Activated naive CD8-positive, alpha-beta T cell (primary cell): ENCODE results near the gene MMP7.

ENCODE experiments used
- H3K27ac Mint-ChIP-seq: one replicate; pipeline ENCODE4 v1.8.0; 2021; ENCODE audit warnings: mixed read lengths
- H3K27me3 Mint-ChIP-seq: one replicate; pipeline ENCODE4 v1.8.0; 2021; ENCODE audit warnings: mixed read lengths
- H3K36me3 Mint-ChIP-seq: one replicate; pipeline ENCODE4 v1.8.0; 2021; ENCODE audit warnings: mixed read lengths
- H3K4me1 Mint-ChIP-seq: one replicate; pipeline ENCODE4 v1.8.0; 2021; ENCODE audit warnings: low read depth, mixed read lengths
- H3K4me3 Mint-ChIP-seq: one replicate; pipeline ENCODE4 v1.8.0; 2021; ENCODE audit warnings: mild to moderate bottlenecking, mixed read lengths
- H3K9me3 Mint-ChIP-seq: one replicate; pipeline ENCODE4 v1.8.0; 2021; ENCODE audit warnings: low read depth, mixed read lengths

The MMP7 gene, protein sequence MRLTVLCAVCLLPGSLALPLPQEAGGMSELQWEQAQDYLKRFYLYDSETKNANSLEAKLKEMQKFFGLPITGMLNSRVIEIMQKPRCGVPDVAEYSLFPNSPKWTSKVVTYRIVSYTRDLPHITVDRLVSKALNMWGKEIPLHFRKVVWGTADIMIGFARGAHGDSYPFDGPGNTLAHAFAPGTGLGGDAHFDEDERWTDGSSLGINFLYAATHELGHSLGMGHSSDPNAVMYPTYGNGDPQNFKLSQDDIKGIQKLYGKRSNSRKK

DNA sequence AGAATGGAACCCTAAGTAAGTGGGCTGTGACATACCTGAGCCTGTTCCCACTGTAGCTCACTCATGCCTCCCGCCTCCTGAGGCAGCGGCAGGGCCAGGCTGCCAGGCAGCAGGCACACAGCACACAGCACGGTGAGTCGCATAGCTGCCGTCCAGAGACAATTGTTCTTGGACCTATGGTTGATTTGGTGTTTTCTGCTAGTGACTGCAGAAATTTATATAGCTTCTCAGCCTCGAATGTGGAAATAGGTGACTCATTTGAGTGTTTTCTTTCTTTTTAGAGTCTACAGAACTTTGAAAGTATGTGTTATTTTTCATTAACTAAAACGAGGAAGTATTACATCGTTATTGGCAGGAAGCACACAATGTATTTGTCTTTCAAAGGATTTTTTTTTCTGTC is at the start of gene MMP7:
Gene MMP7 (minus strand): TSS at position 190 of the 400 bp plus-strand sequence. CDS start 47 bp downstream, at position 143.
- H3K36me3 Mint-ChIP-seq, result no peaks in the 10 kb centered on the region

DNA sequence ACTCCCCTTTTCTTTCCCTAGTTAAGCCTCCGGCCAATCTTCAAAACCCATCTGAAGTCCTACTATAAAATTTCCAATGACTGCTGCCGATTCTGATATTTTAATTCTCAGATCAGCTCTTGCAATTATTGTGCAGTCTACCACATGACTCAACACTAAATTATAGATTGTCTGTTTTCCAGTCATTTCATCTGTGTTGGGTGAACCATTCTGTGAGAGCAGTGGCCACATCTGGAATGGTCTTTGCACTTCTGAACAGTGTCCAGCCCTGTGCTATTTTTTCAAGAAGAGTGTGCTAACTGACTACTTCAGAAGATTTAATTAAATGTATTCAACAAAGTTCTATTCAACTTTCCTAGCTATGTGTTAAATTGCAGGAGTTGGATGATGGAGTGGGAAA is 47.2 kb upstream of the MMP7 start:
- no peaks in the 10 kb centered on the region for H3K36me3 Mint-ChIP-seq
- H3K4me3 Mint-ChIP-seq, result no peak overlapping the region
- H3K27ac Mint-ChIP-seq, result no peak overlapping the region
- H3K4me1 Mint-ChIP-seq, result peaks cover 31% of the 10 kb centered on the region
- H3K9me3 Mint-ChIP-seq, result peaks cover 12% of the 10 kb centered on the region
- H3K27me3 Mint-ChIP-seq, result no peaks in the 10 kb centered on the region

More for the DNA sequence above, at the start of gene MMP7:
- H3K4me1 Mint-ChIP-seq, result peaks cover 9% of the 10 kb centered on the region
- peaks cover 7% of the 10 kb centered on the region for H3K27me3 Mint-ChIP-seq
- no peak within 1 kb of the TSS for H3K27ac Mint-ChIP-seq
- peak within 1 kb of the TSS; percentile 4 for H3K4me3 Mint-ChIP-seq
- H3K9me3 Mint-ChIP-seq, result no peaks in the 10 kb centered on the region

DNA sequence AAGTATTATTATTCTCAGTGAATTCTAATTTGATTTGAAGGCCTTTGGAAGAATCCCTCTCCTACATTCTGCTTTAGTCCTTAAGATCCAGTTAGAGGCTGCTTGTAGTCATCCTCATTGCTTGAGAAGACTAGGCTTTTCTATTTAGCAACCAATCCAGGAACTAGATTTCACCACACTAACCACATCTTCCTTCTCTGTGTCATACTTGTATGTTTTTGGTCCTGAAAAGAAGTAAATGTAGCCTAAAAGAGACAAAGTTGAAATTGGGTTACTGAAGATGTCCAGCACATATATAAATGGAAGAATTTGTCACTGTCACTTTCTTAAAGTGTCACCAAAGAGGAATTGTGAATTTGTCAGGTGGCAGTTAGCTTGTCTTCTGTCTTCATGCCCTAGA is 46.6 kb upstream of the MMP7 start:
- Mint-ChIP-seq H3K4me1 (peaks cover 31% of the 10 kb centered on the region), H3K36me3 (no peaks in the 10 kb centered on the region), H3K27ac (no peak overlapping the region), H3K4me3 (no peak overlapping the region), H3K27me3 (no peaks in the 10 kb centered on the region), H3K9me3 (peaks cover 13% of the 10 kb centered on the region)

DNA sequence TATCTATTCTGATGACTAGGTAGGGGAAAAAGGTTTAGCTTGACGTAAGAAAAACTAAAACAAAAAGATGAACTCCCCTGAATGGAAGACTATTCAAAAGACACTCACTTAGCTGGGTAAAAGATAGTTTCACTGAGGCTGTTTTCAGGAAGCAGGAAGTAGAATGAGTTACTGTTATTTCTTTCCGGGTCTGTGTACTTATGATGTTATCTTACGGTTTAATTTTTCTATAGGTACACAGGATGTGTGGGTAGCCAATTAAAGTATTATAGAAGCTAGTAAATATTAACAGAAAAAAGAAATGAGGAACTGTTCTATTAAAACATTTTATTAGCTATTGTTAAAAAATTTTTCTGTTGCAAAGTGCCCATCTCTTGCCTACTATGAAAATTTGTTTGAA is 45.8 kb upstream of the MMP7 start:
- H3K27me3 Mint-ChIP-seq, result no peaks in the 10 kb centered on the region
- peaks cover 17% of the 10 kb centered on the region for H3K9me3 Mint-ChIP-seq
- H3K4me3 Mint-ChIP-seq, result peak overlapping the region; percentile 12
- H3K4me1 Mint-ChIP-seq, result peaks cover 31% of the 10 kb centered on the region
- H3K36me3 Mint-ChIP-seq, result no peaks in the 10 kb centered on the region
- peak overlapping the region; percentile 62 for H3K27ac Mint-ChIP-seq

DNA sequence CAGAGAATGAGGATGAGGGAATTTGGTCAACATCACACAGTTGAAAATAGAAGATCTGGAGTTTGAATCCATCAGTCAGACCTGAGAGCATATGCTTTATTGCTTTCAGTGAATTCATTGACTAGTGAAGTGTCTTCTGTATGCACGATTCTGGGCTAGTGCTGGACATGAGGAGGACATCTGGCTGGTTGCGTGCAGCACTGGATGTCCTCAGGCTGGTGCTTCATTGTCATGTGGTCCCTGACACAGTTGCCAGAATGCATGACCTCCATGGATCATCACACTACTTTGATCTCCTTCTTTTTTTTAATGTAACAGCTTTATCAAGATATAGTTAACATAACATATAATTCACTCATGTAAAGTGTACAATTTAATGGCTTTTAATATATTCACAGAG is 44.5 kb upstream of the MMP7 start:
- Mint-ChIP-seq H3K36me3 (peaks cover 2% of the 10 kb centered on the region), H3K4me1 (peaks cover 25% of the 10 kb centered on the region), H3K27ac (no peak overlapping the region), H3K9me3 (peaks cover 17% of the 10 kb centered on the region), H3K27me3 (no peaks in the 10 kb centered on the region), H3K4me3 (no peak overlapping the region)

DNA sequence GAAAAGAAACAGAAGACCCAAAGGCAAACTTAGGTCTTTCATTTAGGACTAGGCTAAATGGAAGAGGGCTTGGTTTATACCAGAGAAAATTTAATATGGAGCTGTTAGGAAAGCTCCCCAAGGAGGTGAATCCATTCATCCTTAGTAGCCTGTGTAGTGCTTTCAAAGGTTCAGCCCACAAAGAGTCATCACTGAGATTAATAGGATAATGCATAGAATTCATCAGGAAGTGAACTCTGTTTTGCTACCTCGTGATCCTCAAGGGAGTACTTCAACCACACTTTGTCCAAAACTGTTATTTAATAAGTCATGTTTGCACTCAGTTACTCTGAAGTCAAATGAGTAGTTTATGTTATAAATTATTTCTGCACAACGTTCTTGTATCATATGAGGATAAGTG is 43.3 kb upstream of the MMP7 start:
- no peaks in the 10 kb centered on the region for H3K27me3 Mint-ChIP-seq
- no peak overlapping the region for H3K4me3 Mint-ChIP-seq
- peaks cover 24% of the 10 kb centered on the region for H3K4me1 Mint-ChIP-seq
- peaks cover 21% of the 10 kb centered on the region for H3K9me3 Mint-ChIP-seq
- H3K36me3 Mint-ChIP-seq, result peaks cover 7% of the 10 kb centered on the region
- H3K27ac Mint-ChIP-seq, result no peak overlapping the region

DNA sequence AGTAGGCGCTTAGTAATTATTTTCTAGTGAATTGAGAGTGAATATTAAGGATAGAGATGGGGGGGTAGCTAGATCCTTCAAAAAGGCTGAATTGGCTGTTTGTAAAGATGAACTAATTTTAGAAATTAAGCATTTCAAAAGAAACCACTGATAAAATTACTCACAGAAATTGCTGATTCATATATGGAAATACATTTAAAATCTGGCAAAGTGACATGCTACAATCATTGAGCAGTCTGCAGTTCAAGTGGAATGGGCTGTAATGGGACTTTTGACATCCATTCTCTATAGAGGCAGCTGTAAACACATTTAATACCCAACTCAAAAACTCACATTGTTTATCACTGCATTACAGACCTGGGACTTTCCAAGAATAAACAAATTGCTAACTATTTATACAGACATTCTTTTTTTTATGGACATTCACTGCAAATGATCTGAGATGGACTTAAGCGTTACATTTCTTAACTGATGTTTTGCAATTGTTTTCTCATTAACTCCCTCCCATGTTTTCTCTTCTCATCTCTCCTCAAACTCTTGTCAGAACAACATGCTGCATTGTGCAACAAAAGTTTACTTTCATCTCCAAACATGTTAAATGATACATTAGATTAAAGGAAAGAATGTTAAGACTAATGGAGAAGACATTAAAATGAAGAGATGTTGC is 42.1 kb upstream of the MMP7 start:
- H3K4me1 Mint-ChIP-seq, result peaks cover 22% of the 10 kb centered on the region

DNA sequence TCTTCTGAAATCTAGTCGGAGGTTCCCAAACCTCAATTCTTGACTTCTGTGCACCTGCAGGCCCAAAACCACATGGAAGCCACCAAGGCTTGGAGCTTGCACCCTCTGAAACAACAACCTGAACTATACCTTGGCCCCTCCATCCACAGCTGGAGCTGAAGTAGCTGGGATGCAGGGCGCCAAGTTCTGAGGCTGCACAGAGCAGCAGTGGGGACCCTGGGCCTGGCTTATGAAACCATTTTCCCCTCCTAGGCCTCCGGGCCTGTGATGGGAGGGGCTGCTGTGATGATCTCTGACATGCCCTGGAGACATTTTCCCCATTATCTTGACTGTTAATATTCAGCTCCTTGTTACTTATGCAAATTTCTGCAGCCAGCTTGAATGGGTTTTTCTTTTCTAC is 38.3 kb upstream of the MMP7 start:
- Mint-ChIP-seq H3K27me3 (no peaks in the 10 kb centered on the region), H3K4me1 (peaks cover 4% of the 10 kb centered on the region), H3K27ac (no peak overlapping the region), H3K9me3 (peaks cover 16% of the 10 kb centered on the region), H3K4me3 (no peak overlapping the region), H3K36me3 (peaks cover 19% of the 10 kb centered on the region)

More for the DNA sequence above, 42.1 kb upstream of the MMP7 start:
- Mint-ChIP-seq H3K36me3 (peaks cover 11% of the 10 kb centered on the region), H3K27me3 (no peaks in the 10 kb centered on the region), H3K4me3 (no peak overlapping the region), H3K9me3 (peaks cover 27% of the 10 kb centered on the region), H3K27ac (no peak overlapping the region)

DNA sequence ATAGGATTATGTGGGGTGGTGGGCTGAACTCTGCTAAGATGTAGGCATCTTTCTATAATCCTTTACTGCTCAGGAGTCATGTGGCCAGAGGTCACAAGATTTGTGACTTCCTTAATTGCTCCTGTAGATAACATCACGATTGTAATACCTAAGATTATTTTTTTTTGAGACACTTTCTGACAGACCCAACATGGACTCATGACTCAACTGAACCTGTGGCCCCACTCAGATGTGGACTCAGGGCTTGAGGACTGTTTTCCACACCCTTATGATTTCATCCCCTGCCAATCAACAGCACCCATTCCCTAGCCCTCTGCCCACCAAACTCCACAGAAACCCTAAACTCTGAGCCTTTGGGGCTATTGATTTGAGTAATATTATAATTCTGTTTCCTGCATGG is 35.6 kb upstream of the MMP7 start:
- Mint-ChIP-seq H3K4me1 (peaks cover 24% of the 10 kb centered on the region), H3K9me3 (peaks cover 11% of the 10 kb centered on the region), H3K27ac (no peak overlapping the region), H3K36me3 (peaks cover 19% of the 10 kb centered on the region), H3K27me3 (no peaks in the 10 kb centered on the region), H3K4me3 (no peak overlapping the region)

DNA sequence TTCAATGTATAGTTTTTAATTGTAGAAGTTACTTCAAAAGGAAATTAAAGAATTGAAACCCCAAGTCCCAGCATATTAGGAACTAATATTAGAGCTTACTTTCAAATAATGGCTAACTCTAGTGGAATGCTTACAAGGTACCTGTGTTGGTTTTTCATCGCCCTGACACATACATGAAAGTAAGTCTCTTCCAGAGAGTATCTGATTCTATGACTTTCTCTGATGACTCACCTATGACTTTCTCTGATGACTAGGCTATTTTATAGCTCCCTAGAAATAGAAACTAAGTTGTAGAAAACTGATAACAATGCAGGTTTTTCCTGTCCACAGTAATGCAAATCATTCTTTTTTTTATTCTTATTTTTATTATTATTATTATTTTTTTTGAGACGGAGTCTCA is 33.6 kb upstream of the MMP7 start:
- H3K27ac Mint-ChIP-seq, result no peak overlapping the region

DNA sequence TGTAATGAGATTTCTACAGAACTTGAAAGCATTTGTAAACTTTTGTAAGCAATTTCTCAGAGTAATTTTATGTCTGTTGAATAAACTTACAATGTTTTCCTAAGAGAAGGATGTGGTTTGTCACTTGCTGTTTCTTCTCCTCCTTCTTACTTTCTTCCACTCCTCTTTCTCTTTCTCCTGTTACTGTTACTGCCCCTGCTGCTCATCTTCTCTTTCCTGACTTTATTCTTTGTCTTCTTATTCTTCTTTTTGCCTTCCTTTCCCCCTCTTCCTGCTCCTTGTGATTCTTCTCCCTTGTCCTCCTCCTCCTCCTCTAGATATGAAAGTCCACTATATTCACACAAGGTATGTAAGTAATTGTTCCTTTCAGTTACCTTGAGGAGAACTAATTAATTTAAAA is 31.1 kb upstream of the MMP7 start:
- no peaks in the 10 kb centered on the region for H3K9me3 Mint-ChIP-seq
- no peaks in the 10 kb centered on the region for H3K27me3 Mint-ChIP-seq
- peaks cover 44% of the 10 kb centered on the region for H3K4me1 Mint-ChIP-seq
- peak overlapping the region; percentile 25 for H3K27ac Mint-ChIP-seq
- H3K4me3 Mint-ChIP-seq, result no peak overlapping the region
- H3K36me3 Mint-ChIP-seq, result peaks cover 4% of the 10 kb centered on the region

More for the DNA sequence above, 33.6 kb upstream of the MMP7 start:
- Mint-ChIP-seq H3K4me3 (no peak overlapping the region), H3K27me3 (no peaks in the 10 kb centered on the region), H3K9me3 (peaks cover 7% of the 10 kb centered on the region), H3K4me1 (peaks cover 42% of the 10 kb centered on the region), H3K36me3 (peaks cover 13% of the 10 kb centered on the region)

DNA sequence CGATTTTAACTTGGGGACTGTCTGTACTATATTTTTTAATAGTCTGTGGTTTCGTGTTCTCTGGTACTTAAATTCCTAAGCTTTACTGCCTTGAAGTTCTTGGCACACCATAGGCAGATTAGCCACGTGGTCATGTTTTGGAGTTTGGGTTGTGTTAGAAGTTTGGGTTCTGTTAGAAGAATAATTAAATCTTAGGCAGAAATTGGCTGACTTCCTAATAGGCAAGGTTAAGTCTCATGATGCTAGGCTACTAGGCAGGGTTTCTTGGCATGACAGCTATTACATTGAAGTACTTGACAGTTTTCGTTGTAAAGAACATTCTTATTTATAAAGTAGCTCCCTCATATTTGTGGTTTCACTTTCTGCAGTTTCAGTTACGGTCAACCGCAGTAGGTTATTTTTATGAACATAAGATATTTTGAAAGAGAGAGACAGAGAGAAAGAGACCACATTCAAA is 30.0 kb upstream of the MMP7 start:
- no peaks in the 10 kb centered on the region for H3K36me3 Mint-ChIP-seq
- H3K9me3 Mint-ChIP-seq, result no peaks in the 10 kb centered on the region
- H3K27me3 Mint-ChIP-seq, result no peaks in the 10 kb centered on the region
- H3K4me1 Mint-ChIP-seq, result peaks cover 44% of the 10 kb centered on the region
- H3K4me3 Mint-ChIP-seq, result peak overlapping the region; percentile 82
- peak overlapping the region; percentile 94 for H3K27ac Mint-ChIP-seq

DNA sequence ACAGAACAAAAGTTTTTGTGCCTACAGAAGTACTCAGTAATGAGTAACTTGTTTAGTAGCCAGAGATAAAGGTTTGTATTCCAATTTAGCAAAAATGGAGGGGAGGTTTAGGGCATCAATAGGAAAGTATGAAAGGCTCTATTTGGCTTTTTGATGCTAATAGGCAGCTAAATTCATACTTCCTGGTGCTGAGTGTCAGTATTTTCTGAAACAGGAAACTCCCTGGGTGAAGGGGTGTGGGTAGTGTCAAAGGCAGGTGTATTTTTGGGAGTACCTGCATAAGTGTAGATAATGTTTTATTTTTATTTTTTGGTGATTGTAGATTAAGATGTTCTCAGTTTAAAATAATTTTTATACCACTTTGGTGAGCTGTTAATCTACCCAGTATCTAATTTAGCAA is 29.3 kb upstream of the MMP7 start:
- Mint-ChIP-seq H3K36me3 (no peaks in the 10 kb centered on the region), H3K27me3 (no peaks in the 10 kb centered on the region), H3K27ac (peak overlapping the region; percentile 94), H3K4me3 (peak overlapping the region; percentile 38), H3K4me1 (peaks cover 44% of the 10 kb centered on the region), H3K9me3 (no peaks in the 10 kb centered on the region)

DNA sequence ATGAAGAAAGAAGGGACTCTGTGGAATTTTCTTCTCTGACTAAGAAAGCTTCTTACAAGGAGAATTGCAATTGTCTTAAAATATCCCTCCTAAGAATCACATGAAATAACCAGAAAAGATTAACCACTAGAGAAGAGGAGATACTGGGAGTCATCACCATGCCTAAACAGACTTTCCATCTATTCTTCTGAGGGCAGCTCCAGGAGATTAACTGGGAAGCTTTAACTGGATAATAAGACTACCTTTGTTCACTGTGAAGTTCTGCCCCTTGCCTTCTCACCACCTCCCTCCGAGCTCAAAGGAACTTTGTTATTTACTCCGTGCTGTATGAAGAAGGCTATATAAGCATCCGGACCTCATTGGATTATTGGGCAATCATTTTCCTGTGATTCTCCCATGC is 24.5 kb upstream of the MMP7 start:
- Mint-ChIP-seq H3K9me3 (no peaks in the 10 kb centered on the region), H3K36me3 (no peaks in the 10 kb centered on the region), H3K27me3 (no peaks in the 10 kb centered on the region), H3K27ac (no peak overlapping the region), H3K4me3 (no peak overlapping the region), H3K4me1 (peaks cover 12% of the 10 kb centered on the region)

DNA sequence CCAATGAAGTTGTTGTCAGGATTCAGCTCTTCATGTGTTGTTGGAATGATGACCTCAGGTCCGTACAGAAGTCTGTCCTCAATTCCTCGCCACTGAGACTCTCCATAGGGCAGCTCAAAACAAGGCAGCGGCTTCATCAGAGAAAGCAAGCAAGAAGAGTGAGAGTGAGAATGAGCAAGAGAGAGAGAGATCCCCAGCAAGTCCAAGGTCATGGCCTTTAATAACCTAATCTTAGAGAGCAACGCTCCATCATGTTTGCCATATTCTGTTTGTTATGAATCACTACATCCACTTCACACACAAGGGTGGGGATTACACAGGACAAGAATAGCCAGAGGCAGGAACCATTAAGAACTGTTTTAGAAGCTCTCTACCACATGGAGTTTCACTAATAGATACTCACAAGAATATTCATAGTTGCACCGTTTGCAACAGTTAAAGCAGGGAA is 23.3 kb upstream of the MMP7 start:
- Mint-ChIP-seq H3K36me3 (no peaks in the 10 kb centered on the region), H3K4me3 (no peak overlapping the region), H3K9me3 (no peaks in the 10 kb centered on the region), H3K4me1 (no peaks in the 10 kb centered on the region), H3K27me3 (no peaks in the 10 kb centered on the region), H3K27ac (no peak overlapping the region)
